ENCODE results near the gene HNRNPR.

HNRNPR gene

DNA sequence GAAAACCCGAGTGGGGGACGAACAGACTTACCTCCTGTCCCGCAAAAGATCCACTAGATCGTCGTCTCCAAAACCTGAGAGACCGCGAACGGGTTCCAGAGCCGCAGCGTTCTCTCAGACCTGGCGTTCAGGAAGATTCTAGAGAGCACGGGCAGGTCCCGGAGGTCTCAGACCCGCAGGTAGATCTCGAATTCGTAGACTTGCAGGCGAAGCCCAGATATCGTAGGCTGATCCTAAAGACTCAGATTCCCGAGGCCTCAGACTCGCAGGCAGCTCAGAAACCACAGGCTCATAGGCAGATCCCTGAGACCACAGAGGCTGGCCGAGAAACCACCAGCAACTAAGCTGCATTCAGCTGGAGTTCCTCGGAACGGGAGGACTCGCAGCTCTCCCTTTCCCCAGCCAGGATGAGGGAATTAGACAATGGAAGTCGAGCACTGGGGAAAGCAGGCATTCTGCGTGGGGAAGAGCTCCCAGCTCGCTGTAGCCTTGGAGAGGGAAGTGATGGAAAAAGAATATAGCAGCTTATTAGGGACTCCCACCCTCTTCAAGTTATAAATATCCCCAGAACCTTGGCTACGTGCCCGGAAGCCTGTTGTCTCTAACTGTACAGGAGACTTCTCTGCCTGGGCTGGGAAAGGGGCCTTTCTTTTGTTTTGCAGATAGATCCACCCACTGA lies 25.4 kb upstream of the HNRNPR start, which contains the start of gene ZNF436:
ZNF436 (minus strand) TSS at position 502 of the 679 bp plus-strand sequence. CDS start 1,831 bp downstream, outside the sequence.
- DNase-seq (ENCODE audit: low read depth, low spot score) = peak; percentile 60

DNA sequence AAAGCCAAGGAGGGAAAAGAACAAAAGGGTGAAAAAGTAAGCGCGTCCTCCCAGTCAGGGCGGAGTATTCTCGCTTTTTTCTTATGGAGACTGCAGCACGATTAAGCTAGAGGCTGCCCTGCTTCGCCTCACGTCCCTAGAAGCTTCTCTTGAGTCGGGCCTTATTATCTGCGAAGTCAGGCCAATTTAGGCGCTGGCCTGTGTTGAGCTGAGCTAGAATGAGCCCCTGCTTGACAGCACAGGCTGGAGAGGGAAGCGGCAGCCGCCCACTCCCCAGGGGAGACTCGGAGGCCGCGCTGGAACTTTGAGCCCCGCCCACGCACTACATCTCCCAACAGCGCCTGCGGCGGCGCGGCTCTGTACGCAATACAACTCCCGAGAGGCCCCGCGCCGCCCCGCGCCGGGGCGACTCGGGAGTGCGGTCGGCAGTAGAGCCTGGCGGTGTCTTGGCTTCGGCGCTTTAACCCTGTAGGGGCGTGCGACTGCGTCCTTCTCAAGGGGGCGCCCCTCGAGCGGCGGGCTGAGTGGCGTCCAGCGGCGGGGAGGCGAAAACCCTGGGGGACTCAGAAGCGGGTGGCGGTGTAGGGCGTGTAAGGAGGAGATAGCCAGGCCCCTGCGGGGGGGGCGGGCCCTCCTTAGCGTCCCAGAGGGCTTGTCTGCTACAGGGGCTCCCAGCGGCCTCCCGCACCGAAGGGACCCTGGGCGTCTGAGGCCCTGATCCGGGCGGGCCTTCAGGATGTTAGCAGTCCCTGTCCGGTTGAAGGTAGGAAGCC lies 24.7 kb upstream of the HNRNPR start:
- DNase-seq (ENCODE audit: low read depth, low spot score) = peak; percentile 66

DNA sequence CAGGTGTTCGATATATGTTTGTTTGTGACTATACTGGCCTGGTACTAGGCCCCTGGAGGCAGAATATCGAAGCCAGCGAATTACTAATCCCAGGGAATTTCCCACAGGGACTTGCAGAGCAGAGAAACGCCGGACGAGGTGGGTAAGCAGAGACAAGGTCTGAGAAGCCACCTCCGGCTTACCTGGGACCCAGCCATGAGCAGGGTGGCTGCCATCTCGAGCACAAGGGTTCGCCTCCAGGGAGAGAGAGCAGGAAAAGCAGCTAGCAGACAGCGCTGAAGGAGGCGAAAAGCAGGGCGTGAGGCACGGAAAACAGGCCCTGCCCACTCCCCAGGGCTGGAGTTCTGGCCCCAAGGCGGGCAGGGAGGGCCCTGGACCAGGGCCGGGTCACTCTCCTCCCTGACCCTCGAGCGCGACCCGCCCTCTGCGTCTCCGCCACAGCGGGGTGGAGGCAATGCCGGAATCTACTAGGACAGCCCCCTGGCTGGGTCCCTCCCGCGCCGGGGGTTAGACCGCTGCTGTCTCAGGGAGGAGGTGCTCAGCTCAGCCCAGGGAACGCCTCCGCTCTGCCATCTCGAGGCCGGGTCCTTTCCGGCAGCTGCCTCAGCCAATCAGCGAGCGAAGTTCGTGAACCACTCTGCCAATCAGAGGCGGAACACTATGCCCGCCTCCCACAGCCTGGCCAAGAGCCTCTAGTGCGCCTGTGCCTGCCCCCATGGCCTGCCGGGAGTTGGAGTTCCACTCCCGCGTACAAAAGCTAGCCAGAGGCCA lies 23.9 kb upstream of the HNRNPR start:
- peak; percentile 95 for DNase-seq (ENCODE audit: low read depth, low spot score)

DNA sequence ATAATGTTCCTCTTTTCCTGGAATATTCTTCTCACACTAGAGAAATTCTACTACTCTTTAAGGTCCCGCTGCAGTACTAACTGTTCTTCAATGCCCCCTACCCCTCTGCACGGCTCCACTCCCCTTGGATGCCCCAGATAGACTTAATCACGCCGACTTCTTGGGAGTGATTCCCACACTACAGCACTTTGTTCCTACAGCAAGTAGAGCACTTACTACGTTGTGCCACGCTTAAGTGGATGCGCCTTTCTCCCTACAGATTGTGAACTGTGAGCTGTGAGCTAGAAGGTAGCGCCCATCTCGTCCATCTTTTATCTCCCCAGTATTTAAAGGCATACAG lies 23.3 kb upstream of the HNRNPR start:
- DNase-seq (ENCODE audit: low read depth, low spot score) = no peak

DNA sequence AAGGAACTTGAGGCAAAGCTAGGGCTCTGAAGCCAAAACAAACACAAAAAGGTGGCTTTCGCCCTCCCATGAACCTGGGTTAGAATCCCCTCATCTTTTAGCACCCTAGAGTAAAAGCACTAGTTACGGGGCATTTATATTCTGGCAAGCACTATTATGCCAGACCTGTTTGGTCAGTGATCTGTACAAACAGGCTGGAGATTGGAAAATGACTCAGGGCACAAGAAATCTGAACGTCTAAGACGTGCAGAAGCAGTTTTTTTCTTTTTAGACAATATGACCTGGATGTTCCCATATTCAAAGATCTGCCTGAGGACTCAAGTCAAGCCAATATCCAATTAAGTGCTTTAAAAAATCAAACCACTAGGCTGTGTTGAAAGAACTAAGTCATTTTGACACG lies 22.5 kb upstream of the HNRNPR start:
- no peak for DNase-seq (ENCODE audit: low read depth, low spot score)

DNA sequence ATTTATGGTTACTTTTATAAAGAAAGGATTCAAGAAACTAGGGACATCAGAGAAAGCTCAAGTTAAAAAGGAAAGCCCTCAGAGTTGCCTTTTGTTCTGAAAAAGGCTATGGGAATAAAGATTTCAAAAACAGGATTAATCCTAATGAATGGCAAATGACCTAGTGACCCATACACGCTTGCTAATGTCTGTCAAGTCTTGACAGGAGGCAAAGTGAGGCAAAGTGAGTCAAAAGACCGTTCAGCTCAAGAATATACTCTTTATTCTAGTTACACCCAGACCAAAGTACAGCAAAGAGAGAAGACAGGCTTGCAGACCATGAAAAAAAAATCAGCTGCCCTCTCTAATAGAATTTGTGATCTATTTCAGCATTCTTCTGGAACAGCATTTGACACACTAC lies 22.1 kb upstream of the HNRNPR start:
- DNase-seq (ENCODE audit: low read depth, low spot score) = no peak

DNA sequence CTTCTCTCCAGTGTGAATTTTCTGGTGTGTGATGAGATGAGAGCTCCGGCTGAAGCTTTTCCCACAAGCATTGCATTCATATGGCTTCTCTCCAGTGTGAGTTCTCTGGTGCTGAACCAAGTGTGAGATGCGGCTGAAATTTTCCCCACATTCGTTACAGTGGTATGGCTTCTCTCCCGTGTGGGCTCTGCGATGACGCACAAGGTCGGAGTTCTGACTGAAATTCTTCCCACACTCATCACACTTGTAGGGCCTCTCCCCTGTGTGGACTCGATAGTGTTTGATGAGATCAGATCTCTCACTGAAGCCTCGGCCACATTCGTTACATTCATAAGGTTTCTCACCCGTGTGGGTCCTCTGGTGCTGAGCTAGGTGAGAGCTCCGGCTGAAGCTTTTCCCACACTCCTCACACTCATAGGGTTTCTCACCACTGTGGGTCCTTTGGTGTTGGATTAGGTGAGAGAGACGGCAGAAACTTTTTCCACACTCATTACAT lies 18.2 kb upstream of the HNRNPR start:
- no peak for DNase-seq (ENCODE audit: low read depth, low spot score)

DNA sequence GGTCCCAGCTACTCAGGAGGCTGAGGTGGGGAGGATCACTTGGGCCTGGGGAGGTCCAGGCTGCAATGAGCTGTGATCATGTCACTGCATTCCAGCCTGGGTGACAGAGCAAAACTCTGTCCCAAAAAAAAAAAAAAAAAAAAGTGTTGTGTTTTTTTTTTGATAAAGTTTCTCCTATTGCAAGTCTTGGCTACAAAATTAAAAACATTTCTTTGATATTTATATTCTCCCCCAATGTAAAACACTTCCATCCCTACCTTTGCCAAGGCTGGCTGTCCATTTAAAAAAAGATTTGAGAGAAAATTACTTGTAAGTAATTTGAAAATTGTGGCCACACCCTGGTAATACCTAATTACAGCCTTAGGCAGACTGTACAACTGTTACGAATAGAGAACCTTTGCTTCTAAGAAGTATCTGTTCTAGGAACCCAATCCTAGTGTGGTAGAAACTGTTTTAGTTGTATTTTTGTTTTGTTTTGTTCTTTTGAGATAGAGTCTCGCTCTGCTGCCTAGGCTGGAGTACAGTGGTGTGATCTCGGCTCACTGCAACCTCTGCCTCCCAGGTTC lies 14.3 kb upstream of the HNRNPR start:
- DNase-seq (ENCODE audit: low read depth, low spot score) = no peak

DNA sequence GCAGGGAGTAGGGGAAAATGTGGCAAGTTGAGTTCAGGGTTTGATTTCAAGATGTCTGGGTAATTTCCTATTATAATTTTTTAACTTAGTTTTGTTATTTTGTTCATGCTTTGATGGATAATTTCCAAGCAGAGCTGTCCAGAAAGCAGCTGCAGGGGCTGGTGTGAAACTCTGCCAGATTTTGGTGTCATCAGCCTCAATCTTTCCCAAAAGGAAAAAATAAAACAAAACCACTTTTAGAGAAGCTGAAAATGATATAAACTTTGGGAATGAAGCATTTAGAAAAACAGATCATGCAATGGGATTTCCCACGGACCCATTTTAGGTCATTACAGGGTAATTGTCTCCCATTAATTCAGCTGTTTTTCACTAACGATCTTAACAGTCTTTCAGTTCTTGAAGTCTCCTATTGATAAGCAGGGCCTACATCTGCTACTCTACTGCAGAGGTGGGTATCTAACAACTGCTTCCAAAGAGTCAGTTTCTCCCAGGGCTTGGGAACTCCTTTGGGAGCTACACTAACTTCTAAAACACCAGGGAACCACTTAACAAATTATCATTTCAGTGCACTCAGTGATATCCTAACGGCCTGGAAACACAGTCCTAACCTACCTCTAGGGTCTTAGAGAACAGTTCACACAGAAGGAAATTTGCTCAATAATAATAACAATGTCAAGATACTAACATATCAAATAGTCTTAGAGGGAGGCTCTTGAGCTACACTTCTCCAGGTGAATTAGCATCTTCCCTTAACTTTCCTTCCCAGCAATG lies 13.2 kb upstream of the HNRNPR start:
- no peak for DNase-seq (ENCODE audit: low read depth, low spot score)

DNA sequence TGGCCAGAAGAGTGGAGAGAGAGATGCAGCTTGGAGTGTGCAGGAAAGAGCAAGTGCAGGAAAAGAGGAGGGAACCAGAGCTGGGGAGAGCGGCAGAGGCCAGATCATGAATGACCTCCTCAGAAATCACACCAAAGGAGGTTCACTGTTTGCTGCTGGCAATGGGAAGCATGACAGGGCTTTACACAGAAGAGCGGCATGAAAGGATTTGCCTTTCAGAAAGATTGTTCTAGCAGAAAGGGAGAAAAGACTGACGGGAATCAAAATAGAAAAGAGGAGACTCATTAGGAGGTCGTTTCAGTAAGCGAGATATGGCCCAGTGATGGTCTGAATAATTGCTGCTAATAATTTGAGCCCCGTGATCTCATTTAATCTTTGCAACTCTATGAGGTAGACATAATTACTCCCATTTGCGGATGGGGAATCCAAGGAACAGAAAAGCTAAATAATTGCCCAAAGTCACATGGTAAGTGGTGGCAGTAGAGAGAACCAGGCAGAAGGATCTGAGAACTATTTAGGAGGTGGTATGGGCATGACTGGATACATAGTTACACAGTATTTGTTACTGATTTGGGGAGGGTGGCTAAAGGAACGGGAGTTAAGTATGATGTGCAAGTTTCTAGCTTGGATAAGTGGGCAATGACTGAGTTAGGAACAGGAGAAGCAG lies 12.5 kb upstream of the HNRNPR start:
- DNase-seq (ENCODE audit: low read depth, low spot score) = no peak

DNA sequence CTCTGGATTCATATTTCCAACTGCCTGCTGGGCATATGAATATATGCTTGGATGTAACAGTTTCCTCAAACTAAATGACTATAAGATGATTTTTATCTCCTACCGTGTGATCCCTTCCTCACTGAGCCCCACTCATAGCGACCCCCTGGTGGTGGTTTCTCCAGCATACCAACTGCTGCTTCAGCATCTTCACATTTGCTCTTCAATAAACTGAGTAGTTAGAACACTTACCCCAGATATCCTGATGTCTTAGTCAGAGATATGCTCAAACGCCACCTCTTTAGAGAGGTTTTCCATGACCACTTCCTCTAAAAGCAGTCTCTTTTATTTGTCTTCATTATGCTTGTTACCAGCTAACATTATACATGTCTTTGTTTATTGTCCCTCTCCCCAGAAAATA lies 10.2 kb upstream of the HNRNPR start:
- DNase-seq (ENCODE audit: low read depth, low spot score) = no peak

DNA sequence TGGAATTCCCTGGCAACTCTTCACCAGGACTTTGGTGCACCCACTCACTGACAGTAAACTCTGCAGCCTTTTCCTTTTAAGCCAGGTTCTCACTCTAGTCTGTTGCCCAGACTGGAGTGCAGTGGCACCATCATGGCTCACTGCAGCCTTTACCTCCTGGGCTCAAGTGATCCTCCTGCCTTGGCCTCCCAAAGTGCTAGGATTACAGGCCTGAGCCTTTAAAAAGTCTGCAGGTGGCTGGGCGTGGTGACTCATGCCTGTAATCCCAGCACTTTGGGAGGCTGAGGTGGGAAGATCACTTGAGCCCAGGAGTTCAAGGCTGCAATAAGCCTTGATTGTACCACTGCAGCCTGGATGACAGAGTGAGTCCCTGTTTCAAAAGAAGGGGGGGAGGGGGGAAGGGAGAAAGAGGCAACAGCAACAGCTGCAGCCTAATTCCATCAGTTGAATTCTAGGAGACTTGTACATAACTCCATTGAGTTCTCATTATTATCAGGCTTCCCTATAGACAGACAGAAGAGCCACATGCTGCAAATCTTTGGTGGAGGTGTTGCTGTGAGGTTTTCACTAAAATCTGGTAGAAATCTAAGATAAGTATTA lies 8.1 kb upstream of the HNRNPR start:
- DNase-seq (ENCODE audit: low read depth, low spot score) = no peak

DNA sequence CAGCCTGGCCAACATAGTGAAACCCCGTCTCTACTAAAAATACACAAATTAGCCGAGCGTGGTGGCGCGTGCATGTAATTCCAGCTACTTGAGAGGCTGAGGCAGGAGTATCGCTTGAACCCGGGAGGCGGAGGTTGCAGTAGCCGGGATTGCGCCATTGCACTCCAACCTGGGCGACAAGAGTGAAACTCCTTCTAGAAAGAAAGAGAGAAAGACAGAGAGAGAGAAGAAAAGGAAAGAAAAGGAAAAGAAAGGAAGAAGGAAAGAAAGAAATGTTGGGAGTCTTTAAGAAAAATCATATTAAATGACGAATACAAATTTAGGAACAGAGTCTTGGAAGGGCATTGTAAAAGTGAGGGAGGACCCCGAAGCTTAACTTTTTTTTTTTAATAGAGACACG lies 1.8 kb upstream of the HNRNPR start:
- DNase-seq (ENCODE audit: low read depth, low spot score) = no peak

DNA sequence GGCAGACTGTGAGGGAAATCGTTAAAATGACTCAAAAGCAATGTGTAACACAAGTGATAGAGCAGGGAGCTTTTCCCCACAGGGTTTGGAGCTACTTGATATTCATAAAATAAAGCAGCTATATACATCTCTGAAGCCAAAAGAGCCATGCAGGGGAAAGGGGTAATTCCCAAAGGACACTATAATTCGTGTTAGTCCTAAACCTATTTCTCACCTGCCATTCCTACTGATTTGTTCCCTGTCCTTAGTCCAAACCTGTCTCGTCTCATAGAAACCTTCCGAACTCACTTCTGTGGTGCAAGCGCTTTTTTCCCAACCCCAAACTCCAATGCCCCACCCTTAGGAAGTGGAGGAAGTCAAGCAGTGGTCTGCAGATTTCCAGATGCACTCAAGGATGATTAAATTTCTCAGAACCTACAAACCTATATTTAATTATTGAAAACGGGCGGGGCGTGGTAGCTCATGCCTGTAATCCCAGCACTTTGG lies 946 bp upstream of the HNRNPR start:
- no peak for DNase-seq (ENCODE audit: low read depth, low spot score)

DNA sequence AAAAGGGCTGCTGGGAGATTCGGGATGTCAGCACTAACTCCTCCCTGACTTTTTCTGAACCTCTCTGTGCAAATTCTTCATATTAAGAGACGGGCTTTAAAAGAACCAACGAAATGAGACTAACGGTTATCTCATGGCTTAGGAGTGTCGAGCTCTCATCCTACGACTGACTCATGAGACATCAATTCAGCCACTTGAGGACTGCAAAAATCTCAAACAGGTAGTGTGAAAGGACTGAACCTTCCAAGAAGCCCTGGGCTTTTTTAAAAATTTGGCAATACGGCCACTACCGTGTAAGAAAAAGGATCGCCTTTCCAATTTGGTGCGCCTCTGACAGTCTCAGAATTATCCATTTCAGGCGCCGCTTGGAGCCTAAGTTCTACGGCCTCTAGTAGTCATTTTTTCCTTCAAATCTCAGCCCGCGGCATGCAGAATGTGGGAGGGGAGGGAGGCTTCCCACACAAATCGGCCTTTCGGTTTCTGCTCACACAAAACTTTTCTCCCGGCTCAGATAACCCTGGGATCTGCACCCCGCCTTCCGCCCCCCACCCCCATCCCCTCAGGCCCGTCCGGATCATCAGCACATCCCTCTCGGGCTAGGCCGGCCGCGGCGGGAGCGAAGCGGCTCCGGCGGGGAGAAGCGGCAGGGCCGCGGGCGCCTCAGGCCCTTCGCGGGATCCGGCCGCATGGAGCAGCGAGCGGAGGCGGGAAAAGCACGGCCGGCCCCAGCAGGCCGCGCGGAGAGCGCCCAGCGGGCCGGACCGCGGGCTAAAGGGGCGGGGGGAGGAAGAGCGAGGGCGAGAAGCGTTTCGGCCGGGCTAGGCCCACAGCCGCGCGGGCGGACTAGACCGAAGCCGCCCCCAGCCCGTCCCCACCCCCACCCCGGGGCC lies 618 bp downstream of the HNRNPR start:
- DNase-seq (ENCODE audit: low read depth, low spot score) = no peak

DNA sequence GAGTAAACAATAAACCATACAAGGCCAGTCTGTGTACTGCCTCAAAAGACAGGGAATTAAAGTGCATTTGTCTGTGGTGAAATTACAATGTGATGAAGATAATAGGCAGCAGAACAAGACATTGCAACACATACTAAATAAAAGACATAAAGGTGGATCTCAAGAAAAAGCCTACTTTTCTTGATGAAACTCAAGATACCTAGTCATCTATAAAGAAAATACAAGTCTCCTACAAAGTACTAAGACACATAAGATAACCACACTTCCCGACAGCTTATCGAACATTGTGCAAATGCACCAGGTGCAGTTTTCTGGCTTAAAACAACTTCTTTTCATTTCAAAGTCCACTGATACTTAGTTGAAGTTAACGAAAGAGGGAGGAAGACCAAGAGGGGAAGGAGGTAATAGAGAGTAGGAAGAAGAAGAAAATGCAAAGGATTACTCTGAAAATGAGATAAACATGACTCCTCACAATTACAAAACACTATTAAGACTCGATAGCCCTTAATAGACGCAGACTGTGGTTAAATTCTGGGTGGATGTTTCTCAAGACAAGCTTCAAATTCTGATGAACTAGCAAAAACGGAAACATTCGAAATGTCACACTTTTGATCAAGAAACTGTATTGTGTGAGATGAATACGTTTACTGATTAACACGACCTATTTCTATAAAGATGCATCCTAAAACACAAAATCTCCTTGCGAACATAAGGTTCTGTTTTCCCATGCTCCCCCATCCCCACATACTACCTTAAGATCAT lies 2.0 kb downstream of the HNRNPR start:
- no peak for DNase-seq (ENCODE audit: low read depth, low spot score)

DNA sequence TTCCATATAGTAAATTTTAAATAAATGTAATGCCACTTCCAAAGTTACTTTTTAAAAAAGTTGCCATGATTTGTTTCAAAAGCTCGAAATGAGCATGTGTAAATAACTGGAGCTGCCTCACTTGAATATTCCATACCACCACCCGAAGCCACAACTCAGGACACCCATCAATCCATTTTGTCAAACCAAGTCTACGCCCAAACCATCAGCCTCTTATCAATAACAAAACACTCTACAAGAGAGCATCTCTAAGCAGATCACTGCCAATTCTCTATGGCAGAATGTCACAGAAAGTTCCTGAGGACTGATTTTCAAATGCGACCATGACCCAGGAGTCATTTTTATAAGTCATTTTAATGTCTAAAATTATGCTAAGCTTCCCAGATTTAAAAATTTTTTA lies 4.5 kb downstream of the HNRNPR start:
- no peak for DNase-seq (ENCODE audit: low read depth, low spot score)

DNA sequence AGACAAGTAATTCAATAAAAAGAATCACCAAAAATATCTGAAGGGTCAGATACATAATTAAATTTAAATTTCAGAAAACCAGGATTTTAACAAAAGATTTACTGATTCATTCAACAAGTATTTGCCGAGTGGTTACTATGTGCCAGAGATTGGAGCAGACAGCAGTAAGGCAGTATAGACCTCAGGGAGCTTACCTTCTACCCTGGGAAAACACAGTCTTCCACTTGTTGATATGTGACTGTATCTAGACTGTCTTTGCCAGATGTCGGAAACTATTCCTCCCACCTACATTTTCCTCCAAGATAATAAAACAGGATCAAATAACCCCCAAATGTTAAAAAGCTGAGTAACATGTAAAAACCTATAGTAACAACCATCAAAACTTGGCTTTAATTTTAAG lies 6.2 kb downstream of the HNRNPR start:
- no peak for DNase-seq (ENCODE audit: low read depth, low spot score)

Measured in brain pericyte (primary cell).